Embryonic facial prominence (tissue), 1 donor: ENCODE data around the gene ENO3.
A peak's percentile ranks its signal among the peaks of the same experiment; 100 is the strongest.

Experiments
- DNase-seq: peaks from one replicate; pipeline ENCODE4 v3.0.0-alpha.2; 2016; ENCODE audit errors: extremely low spot score

The ENO3 gene

DNA sequence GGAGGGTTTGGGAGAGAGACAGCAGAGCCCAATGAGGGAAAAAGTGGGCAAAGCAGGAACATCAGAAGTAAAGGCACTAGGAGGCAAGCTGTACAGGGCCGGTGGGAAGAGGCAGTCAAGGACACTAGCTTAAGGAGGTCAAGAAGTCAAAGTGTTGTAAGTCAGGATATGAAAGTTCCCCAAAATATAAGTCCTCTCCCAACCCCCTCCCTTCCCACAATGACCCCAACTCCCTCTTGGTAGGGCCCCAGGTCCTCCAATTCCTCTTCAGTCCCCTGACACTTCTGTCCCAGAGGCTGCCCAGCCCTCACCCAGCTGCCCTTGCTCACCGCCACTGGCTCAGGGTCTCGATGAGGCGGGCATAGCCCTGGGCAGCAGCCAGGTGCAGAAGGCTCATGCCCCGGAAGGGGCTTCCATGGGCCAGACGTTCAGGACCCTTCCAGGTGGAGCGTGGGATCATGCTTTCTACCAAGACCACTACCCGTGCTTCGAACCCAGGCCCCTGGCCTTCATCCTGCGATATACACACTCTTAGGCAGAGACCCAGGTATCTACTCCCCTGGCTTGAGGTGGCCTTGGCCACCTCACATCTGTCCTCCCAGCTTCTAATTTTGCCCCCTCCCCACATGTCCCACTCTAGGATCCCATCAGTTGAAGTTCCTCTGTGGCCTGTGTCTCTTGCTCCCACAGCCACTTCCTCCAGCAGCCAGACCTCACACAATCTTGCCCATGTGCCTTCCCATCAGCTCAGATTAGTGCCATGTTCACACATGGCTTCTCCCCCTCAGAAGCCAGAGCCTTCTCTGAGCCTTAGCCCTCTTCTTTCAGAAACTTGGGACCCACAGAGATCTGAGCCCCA, 22.6 kb downstream of the ENO3 start:
- DNase-seq, result no peak

DNA sequence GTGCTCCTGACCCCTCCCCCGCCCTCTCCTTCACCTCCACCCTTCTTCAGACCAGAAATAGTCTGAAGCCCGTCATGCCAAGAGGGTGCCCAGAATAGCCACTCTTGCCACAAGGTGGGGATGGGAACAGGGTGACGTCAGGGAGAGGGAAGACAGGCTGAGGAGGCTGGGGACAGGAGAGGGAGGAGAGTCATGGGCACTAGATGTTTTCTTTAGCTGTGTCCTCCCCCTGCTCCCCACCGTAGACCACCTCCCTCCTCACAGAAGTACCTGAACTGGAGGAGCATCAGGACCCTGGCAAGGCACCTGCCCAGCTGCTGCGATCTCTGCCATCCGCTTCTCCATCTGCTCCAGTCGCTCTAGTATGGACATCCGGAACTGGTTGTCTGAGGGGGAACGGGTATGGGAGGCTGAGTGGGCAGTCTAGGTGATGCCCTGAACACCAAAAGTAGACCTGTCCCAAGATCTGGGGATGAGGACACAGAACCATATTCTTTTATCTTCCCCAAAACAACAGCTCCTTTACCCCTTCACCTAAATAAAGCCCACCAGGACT, 23.3 kb downstream of the ENO3 start:
- no peak for DNase-seq

DNA sequence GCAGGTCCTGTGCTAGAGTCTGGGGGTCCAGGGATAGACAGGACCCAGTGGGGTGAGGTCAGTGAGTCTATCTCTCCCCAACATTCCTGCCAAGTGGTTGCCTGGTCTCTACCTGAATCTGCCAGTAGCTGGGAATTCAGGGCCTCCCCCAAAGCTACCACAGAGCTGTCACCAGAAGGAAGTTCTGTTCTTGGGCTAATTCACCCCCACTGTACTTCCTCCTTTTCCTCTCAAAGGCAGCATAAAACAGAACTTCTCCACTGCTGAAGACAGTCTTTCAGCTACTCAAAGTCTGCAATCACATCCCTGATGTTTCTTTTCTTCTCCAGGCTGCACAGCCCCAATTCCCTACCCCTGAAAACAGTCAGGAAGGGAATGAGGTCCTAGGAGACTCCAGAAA, 27.8 kb downstream of the ENO3 start:
- DNase-seq, result no peak

DNA sequence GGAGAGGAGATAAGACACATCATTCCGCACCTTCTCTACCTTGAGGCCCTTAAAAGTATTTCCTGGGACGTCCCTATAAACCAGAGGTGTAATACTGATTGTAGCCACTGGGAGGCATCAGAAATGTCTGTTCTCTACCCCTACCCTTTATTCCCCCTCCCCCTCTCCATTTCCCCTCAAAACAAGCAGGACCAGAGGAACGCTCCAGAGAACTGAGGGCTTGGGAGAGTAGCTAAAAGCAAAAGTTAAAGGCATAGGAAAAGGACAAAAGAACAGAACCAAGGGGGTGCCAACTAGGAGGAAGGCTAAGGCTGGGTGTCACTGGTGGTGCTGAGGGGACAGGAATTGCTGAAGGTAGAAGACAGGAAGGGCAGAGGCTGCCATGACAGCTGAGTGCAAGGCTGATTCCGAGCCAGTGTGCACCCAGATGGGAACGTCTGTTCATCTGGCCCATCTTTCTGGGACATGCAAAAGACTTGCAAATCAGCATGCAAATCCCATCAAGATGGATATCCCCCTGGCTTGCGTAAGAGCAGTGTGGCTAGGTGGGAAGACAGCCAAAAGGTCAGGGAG, 29.8 kb downstream of the ENO3 start:
- DNase-seq, result no peak

DNA sequence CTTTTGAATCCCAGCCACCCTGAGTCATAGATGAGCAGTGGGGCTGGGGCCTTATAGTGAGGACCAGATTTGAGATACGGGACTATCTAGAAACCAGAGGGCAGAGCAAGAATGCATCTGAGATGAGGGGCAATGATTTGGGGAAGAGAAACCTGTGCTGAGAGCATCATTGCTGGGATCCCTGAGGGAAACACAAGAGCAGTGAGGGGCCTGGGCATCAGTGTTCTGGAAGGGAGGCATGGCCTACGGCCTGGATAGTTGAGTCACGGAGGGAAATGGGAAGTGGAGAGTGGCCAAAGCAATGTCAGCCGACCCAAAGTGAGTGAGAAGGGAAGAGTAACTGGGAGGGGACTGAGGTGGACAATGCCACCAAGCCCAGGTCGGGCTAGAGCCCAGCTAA, 31.4 kb downstream of the ENO3 start:
- no peak for DNase-seq

DNA sequence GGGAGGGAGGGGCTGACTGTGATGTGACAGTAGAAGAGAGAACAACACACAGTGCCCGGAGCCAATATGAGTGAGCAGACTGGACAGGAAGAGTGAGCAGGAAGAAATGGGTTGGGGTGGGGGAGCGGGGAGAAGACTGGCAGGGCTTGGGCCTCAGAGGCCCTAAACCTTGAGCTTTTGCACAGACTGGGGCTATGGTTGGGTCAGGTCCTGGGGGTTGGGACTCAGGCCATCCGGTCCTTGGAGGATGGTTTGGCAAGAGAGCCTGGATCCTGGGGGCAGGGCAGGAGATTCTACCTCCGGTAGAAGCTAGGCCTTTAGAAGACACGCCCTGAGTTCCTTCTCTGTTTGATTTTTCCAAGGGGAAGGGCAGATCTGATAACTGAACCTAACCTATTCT, 35.5 kb downstream of the ENO3 start:
- no peak for DNase-seq

DNA sequence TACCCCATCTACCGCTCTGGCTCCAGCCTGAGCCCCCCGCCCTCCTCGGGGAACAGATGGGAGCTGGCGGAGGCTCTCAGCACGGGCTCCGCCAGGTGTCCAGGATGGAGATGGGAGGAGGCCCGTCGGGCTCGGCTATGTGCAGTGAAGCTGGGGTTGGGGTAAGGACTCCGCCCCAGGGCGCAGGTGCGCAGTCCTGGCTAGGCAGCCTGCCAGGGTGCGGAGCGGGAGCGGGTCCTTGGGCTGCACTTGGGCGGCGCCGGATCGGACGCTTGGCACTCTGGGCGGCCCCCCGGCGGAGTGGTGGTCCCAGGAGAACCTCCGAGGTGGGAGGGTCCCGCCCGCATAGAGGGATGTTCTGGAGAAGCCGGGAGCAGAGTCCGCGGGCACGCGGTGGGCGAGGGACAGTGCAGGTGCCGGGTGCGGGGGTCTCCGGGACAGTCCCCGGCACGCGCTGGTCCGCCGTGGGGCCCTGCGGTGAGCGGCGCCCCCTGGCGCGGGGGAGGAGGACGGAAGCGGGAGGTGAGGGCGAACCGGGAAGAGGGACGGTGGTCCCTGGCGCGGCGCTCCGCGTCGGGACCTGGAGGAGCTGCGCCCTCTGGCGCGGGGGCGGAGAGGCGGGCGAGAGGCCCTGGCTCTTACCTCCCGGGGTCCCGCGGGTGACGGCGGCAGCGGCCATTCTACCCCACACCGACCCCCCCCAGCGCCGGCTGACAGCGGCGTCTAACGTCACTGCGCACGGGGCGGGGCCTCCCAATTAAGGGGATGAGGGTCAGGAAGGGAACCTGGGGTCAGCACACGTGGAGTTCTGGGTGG, 36.2 kb downstream of the ENO3 start, which contains the start of gene CAMTA2:
CAMTA2 (minus strand) TSS at position 725 of the 816 bp plus-strand sequence. CDS start 1,453 bp downstream, outside the sequence.
- DNase-seq, result peak; percentile 27

DNA sequence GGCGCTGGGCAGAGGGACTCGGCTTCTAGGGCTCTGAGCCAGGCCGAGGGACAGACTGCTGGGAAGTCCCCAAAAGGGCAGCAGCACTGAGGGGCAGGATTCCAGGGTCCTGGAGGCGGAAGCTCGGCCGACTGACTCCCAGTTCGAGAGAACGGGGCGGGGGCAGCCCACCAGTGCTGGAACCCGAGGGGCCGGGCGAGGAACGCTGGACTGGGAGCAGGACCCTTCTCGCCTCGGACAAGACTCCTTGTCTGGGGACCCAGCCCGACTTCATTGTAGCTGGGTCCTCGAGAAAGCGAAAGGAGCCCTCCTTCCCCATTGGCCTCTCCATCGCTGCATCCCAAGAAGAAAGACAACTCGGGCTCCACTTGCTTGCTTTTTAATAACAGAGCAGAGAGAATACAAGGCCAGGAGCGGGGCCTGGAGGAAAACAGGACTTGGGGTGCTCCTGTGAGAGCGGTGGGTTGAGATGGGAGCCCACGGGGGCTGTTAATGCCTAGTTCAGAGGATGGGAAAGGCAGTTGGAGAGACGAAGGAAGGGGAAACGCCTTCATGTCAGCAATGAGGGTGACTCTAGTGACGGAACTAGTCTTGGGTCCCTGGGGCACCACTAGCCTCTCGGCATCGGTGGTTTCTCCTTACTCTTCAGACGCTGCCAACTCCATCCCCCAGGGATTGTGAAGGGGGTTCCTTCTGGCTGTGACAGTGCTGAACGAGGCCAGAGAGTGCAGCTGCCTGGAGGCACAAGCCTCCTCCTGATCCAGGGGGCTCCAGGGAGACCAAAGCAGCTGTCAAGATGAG, 37.0 kb downstream of the ENO3 start:
- no peak for DNase-seq

DNA sequence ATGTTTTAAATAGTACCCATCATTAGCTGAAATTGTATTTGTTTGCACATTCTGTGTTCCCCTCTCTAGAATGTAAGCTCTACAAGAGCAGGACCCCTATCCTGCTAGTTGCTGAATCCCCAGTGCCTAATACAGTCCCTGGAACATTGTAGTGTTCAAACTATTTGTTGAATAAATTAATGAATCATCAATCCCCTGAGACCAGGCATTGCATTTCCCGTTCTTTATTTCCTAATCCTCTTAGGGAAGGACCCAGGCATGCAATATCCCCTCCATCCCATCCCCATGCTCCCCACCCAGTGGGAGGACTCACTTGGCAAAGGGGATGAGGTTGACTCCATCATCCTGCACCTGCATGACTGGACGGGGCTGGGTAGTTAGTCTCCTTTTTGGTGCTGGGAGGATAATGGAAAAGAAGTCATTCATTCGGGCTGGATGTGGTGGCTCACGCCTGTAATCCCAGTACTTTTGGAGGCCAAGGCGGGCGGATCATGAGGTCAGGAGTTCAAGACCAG, 43.2 kb downstream of the ENO3 start:
- DNase-seq, result no peak

DNA sequence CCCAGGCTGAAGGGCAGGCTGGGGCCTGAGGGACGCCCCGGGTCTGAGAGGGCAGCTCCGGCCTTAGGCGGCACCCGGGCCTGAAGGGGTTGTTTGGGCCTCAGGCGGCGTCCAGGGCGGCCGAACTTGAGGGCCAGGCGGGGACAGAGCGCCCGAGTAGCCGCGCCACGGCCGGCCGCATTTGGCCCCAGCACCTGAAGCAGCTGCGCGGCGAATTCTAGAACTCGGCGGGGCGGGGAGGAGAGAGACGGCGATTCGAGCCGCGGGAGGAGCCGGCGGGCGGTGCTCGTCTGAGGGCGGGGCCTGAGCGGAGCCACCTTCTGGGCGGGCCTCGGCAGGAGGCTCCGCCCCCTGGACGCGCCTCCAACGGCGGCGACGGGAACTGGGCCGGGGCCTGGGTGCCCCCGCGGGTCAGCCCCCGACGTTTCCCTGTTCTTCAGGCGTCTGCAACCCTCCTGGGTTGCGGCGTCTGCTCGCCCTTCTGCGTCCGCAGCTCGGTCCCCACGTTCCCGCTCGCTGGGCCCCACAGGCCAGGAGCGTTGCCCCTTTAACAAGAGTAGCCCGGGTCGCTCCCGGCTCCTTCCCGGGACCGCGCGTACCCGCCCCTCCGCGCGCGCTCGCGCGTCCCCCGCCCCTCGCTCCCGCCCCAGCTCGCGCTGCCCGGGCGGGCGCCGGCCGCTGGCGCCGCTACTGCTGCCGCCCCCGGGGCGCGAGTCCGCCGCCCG, 46.5 kb downstream of the ENO3 start, which contains the start of the genes INCA1 and KIF1C:
INCA1 (minus strand) TSS at position 221 of the 725 bp plus-strand sequence. CDS start 3,085 bp downstream, outside the sequence.
KIF1C (plus strand) TSS at position 649 of the 725 bp plus-strand sequence. CDS start 2,297 bp downstream, outside the sequence.
- DNase-seq, result peak; percentile 72

DNA sequence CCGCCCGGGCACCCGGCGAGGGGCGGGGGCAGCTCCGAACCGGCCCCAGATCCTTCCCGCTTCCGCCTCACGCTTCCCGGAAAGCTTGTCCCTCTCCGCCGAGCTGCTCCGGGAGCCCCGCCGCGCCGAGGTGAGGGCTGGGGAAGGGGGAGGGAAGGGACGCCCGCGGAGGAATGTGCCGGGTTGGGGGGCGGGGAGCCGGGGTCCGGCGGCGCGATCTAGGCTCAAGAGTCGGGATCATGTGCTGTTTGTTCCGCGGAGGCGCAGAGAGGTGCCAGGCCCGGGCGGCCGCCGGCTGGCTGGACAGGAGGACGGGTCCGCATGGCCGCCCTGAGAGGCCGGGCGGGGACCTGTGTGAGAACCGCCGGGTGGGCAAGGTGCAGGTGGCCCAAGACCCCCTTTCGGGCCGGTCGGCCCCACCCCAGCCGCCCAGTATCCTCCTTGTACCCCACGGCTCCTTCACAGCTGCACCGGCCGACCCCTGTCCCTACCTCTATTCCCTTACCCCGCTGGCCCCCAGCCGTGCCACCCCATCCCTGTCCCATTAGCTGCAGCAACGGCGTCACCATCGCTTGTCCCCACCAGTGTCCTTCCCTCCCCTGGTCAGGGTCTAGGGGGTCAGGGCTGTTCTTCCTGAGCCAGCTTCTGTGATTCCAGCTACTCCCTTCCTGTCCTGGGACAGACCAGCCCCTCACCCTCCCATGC, 47.3 kb downstream of the ENO3 start:
- no peak for DNase-seq

DNA sequence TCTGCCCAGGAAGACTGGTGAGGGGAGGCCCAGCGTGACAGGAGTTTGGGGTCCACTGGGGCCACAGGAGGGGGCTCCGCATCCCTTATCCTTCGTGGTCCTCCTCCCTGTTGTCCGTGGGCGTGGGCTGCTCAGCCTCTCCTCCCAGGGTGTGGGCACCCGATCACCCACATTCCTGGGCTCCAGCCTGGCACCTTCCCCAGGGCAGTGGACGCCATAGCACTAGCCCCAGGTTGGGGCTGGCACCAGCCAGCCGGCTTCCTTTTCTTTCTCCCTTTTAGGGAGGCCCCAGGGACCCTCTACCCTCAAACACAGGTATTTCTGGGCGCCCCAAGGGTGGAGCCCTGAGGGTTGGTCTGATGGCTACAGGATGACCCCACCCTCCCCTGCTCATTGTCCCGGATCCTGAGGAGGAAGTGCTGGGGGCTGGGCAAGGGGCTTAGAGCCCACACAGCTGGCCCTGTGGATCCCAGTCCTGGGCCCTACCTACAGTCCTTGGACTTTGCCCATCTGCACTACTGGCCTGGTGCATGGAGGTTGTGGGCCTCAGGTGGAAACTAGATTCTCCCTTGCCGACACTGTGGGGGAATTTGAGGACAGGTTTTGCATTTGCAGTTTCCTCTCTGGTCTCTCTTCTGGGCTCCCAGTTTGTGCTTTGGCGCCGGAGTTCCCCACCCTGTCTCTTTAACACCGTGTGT, 48.0 kb downstream of the ENO3 start:
- DNase-seq, result no peak

DNA sequence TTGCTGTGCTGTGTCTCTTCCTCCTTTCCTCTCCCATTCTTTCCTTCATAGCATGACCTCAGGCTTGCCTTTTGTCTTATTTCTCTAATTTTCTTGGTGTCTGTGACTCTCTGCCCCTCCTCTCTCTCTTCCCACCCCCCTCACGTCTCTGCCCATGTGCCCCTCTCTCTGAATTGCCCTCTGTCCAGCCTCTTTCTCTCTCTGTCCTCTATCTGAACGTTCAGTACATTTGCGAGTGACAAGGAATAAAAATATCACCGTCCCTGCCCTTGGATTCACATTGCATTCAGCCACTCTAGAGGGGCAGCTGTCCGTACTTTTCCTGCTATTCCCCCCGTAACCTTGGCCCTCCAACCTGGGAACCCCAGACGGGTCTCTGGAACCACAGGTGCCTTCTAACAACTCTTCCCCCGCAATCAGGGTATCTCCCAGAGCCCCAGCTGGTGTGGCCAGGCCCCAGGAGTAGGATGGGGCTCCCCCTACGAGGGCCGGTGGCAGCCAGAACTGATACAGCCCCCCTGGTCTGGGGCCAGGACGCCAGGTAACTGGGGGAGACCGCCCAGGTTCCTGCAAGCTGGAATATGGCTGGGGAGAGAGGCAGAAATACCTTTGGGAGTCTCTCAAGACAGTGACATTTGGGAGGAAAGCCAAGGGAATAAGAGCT, 48.6 kb downstream of the ENO3 start:
- DNase-seq, result no peak

DNA sequence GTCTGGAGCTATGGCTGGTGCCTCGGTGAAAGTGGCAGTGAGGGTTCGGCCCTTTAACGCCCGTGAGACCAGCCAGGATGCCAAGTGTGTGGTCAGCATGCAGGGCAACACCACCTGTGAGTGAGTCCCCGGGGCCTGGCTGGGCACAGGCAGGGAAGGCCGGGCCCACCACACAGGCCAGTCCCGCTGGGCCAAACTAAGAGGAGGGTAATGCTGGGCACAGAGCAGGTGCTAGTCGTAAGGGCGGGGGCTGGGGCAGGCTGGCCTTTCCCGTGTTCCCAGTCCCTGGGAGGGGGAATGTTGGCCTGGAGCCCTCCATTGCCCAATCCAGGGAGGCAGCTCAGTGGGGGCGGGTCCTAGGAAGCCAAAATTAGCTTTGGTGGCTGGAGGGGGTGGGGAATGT, 49.3 kb downstream of the ENO3 start:
- DNase-seq, result no peak

DNA sequence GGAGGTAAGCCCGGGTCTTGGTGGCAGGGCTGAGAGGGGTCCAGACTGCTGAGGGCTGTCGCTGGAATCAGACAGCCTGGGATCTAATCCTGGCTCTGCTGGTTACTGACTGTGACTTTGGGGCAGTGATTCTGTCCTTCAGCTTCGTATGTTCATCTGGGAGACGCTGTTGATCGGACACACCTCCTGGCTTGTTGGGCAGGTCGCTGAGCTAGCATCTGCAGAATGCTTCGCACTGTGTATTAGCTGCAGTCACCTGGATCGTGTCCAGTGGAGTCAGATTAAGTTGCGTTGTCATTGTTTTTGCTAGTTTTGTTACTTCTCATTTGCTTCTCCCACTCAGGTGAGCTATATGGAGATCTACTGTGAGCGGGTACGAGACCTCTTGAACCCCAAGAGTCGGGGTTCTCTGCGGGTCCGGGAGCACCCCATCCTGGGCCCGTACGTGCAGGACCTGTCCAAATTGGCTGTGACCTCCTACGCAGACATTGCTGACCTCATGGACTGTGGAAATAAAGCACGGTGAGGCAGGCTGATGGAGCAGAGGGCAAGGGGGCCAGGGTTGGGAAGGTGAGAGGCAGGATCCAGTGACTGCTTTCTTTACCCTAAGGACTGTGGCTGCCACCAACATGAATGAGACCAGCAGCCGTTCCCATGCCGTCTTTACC, 51.3 kb downstream of the ENO3 start:
- DNase-seq, result no peak

DNA sequence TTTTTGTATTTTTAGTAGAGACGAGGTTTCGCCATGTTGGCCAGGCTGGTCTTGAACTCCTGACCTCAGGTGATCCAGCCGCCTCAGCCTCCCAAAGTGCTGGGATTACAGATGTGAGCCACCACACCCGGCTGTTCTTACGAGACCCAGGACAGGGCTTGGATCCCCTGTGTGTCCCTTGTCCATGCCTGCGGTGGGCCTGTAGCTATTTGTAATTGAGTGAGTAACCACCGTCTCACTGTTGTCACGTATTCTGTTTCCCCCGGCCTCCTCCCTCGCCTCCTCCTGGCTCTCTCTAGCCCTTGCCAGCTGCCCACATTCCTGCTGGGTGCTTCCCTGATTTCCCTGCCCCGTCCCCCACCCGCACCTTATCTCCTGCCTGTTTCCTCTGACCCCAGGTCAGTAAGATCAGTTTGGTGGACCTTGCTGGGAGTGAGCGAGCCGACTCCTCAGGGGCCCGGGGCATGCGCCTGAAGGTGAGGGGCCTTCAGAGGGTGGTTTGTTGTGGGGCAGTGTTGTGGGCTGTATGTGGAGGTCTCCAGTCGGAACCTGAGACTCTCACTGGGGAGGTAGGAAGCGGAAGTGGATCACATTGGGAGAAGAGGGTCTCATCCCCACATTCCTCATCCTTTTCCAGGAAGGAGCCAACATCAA, 52.4 kb downstream of the ENO3 start:
- no peak for DNase-seq
